ENCODE results near the gene KRTAP5-11. TPM values are rescaled to one million over a fixed set of nuclear protein-coding genes. Genes with fewer than 3 reads are reported as not detected.
"Not testable (repeated sequence)": the region's sequence is repeated elsewhere in the genome, so short reads cannot be mapped to it uniquely, and the experiment has no call there.

The KRTAP5-11 gene
- total and polyA plus RNA-seq, 5 experiments from 2014 or later, result not detected

DNA sequence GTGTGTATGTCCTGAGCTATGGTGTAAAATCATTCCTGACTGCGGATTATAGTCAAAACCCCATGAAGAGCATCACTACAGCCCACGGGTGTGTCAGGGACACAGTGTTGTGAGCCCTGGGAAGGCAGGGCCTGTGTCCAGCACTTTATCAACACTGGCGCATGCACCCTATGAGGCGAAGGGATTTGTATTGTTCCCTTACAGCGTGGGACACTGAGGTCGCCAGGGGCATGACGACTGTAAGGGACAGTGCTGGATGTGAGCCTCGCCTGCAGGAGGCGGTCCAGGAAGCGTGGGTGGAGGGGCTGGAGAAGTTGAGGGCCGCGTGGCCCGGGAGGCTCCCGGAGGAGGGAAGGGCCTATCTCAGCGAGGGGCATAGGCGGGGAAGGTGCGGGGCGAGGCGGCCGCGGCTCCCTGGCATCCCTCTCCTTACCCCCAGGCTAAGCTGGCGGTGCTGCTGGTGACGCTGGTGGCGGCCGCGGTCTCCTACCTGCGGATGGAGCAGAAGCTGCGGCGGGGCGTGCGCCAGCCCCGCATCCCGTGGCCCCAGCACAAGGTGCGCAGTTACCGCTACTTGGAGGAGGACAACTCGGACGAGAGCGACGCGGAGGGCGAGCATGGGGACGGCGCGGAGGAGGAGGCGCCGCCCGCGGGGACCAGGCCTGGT is 24.3 kb upstream of the KRTAP5-11 start:
- Mint-ChIP-seq H3K27me3 (peaks cover 20 to 63% (median 45%) of the 10 kb centered on the region in 5 donors), H3K4me1 (peaks cover 5 to 12% (median 6%) of the 10 kb centered on the region in 4 donors), H3K4me3 (peak overlapping the region in 9 of 10 donors; percentile 20 to 75 (median 62))
- POLR2A ChIA-PET, ATAC-seq, H3K9me3 Mint-ChIP-seq, H3K36me3 Mint-ChIP-seq, DNase-seq, H3K27ac Mint-ChIP-seq: not testable (repeated sequence)

DNA sequence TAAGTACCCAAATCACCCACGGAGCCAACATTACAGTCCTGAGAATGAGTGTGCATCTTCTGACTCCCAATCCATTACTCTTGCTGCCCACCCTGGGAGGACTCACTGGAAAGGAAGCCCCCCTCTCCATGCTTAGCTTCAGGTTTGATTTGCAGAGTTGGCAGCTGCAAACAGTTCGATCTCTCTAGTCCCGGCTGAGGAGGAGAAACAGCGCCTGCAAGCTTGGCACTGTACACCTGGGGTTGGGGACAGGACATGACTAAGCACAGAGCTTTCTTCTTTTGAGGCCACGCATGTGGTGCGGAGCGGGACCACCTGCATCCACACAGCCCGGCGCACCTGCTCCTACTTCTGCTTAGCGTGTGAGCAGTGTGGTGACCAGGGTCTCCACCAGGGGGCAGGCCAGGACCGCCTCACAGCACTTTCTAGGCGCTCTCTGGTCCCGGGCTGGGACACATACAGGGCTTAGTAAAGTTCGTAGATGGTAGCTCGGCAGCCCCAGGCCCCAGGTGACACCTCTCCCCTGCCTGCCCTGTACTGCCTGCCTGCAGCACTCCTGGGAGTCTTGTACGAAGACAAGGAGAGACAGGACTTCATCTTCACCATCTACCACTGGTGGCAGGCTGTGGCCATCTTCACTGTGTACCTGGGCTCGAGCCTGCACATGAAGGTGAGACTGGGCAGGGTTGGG is 22.3 kb upstream of the KRTAP5-11 start:
- DNase-seq, H3K27ac Mint-ChIP-seq, H3K36me3 Mint-ChIP-seq, H3K9me3 Mint-ChIP-seq, POLR2A ChIA-PET, ATAC-seq: not testable (repeated sequence)
- Mint-ChIP-seq H3K4me3 (peak overlapping the region in 1 of 10 donors; percentile 27), H3K4me1 (peaks cover 5 to 12% (median 6%) of the 10 kb centered on the region in 4 donors), H3K27me3 (peaks cover 14 to 67% (median 42%) of the 10 kb centered on the region in 5 donors)

DNA sequence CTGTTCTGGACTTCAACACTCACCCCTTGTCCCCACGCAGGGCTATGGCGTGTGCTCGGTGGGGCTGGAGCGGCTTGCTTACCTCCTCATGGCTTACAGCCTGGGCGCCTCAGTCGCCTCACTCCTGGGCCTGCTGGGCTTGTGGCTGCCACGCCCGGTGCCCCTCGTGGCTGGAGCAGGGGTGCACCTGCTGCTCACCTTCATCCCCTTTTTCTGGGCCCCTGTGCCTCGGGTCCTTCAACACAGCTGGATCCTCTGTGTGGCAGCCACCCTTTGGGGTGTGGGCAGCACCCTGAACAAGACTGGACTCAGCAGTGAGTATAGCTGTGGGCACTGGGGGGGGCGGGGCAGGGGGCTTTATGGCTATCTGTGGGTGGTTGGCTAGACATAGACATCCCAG is 20.5 kb upstream of the KRTAP5-11 start:
- Mint-ChIP-seq H3K4me1 (peaks cover 5 to 12% (median 6%) of the 10 kb centered on the region in 4 donors), H3K27me3 (peaks cover 8 to 64% (median 33%) of the 10 kb centered on the region in 5 donors)
- DNase-seq, H3K27ac Mint-ChIP-seq, H3K36me3 Mint-ChIP-seq, ATAC-seq, POLR2A ChIA-PET, H3K9me3 Mint-ChIP-seq, H3K4me3 Mint-ChIP-seq: not testable (repeated sequence)

DNA sequence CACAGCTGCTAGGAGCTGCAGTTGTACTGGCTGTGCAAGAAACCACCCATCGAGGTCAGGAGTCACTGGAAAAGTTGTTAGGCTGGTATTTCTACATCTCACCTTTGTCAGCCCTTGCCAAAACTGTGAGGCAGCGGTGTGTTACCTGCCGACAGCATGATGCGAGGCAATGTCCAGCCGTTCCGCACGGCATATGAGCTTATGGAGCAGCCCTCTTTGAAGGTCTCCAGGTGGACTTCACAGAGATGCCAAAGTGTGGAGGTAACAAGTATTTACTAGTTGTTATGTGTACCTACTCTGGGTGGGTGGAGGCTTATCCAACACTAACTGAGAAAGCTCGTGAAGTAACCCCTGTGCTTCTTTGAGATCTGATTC is 6.9 kb upstream of the KRTAP5-11 start:
- H3K36me3 Mint-ChIP-seq, H3K9me3 Mint-ChIP-seq, H3K4me1 Mint-ChIP-seq: not testable (repeated sequence)

DNA sequence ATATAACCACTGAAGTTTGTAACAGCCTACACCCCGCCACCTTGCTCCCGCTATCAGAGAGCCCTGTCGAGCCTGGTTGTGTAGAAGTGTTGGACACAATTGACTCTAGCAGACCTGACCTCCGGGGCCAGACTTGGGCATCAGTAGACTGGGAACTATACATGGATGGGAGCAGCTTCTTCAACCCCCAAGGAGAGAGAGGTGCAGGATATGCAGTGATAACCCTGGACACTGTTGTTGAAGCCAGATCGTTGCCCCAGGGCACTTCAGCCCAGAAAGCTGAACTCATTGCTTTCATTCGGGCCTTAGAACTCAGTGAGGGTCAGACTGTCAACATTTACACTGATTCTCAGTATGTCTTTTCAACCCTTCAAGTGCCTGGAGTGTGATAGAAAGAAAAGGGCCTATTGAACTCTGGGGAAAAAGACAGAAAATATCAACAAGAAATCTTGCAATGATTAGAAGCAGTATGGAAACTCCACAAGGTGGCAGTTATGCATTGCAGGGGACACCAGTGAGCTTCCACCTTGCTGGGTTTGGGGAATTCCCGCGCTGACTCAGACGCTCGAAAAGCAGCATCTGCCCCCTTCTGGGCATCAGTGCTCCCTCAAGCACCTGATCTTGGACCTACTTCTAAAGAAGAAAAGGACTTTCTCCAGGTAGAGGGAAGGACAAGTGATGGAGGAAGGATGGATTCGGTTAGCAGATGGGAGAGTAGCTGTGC is 6.3 kb upstream of the KRTAP5-11 start:
- H3K36me3 Mint-ChIP-seq, ATAC-seq, H3K9me3 Mint-ChIP-seq, POLR2A ChIA-PET, H3K4me1 Mint-ChIP-seq, H3K27ac Mint-ChIP-seq, H3K4me3 Mint-ChIP-seq: not testable (repeated sequence)
- DNase-seq, result peak in 4 of 10 donors; percentile 4 to 12 (median 9)
- peaks cover 6 to 34% (median 10%) of the 10 kb centered on the region in 5 donors for H3K27me3 Mint-ChIP-seq

More for the DNA sequence above, 6.9 kb upstream of the KRTAP5-11 start:
- DNase-seq, ATAC-seq, H3K4me3 Mint-ChIP-seq, POLR2A ChIA-PET, H3K27ac Mint-ChIP-seq: not testable (repeated sequence)
- H3K27me3 Mint-ChIP-seq, result peaks cover 6 to 31% (median 7%) of the 10 kb centered on the region in 5 donors

DNA sequence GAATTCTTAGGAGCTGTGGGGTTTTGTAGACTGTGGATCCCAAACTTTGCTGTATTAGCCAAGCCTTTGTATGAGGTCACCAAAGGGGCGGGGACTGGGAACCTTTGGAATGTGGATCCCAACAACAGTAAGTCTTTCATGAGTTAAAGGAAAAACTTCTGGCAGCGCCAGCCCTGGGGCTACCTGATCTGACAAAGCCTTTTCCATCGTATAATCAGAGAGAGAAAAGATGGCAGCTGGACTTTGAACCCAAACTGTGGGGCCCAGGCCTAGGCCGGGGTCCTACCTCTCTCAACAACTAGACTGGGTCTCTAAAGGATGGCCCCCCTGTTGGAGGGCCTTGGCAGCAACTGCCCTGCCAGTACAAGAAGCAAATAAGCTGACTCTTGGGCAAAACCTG is 5.6 kb upstream of the KRTAP5-11 start:
- POLR2A ChIA-PET, H3K27ac Mint-ChIP-seq: not testable (repeated sequence)
- H3K27me3 Mint-ChIP-seq, result peaks cover 6 to 33% (median 10%) of the 10 kb centered on the region in 5 donors

DNA sequence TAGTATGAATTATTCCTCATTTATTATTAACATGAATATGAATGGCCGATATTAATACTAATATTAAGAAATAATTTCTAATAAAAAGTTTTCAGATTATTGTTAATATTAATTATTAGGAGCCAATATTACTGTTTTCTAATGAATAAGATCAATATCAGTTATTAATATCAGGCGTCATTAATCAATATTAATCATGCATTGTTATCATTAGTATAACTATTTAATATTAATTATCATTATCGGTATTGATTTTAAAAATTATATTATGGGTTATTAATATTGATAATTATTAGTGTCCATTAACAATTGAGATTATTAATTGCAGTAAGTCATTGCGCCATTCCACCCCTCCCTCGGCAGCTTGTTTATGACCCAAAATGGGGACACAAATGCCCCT is 3.0 kb upstream of the KRTAP5-11 start:
- peaks cover 12 to 53% (median 22%) of the 10 kb centered on the region in 5 donors for H3K27me3 Mint-ChIP-seq
- H3K27ac Mint-ChIP-seq, ATAC-seq, POLR2A ChIA-PET, H3K4me3 Mint-ChIP-seq, H3K36me3 Mint-ChIP-seq, DNase-seq, H3K9me3 Mint-ChIP-seq, H3K4me1 Mint-ChIP-seq: not testable (repeated sequence)

More for the DNA sequence above, 5.6 kb upstream of the KRTAP5-11 start:
- H3K36me3 Mint-ChIP-seq, H3K4me3 Mint-ChIP-seq, H3K4me1 Mint-ChIP-seq, H3K9me3 Mint-ChIP-seq, ATAC-seq, DNase-seq: not testable (repeated sequence)

DNA sequence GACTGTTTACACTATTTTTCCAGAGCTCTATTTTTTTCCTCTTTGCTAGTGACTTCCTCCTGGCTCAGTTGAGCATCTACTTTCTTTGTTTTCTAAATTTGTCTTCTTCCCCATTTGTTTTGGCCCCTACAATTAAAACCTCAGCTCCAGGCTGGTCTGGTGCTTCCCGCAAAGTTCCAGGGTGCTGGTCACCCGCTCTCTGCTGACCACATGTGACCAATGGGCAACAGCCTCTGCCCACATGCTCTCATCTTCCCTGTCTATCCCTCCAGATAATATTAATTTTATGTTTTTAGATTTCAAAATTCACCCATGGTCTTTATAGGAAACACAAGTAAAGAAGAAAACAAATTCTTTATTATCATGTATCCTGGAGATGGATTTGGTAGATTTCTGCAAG is 294 bp upstream of the KRTAP5-11 start:
- POLR2A ChIA-PET, H3K27ac Mint-ChIP-seq, H3K9me3 Mint-ChIP-seq, ATAC-seq, H3K4me3 Mint-ChIP-seq, DNase-seq, H3K36me3 Mint-ChIP-seq, H3K4me1 Mint-ChIP-seq: not testable (repeated sequence)
- peaks cover 15 to 54% (median 22%) of the 10 kb centered on the region in 5 donors for H3K27me3 Mint-ChIP-seq

DNA sequence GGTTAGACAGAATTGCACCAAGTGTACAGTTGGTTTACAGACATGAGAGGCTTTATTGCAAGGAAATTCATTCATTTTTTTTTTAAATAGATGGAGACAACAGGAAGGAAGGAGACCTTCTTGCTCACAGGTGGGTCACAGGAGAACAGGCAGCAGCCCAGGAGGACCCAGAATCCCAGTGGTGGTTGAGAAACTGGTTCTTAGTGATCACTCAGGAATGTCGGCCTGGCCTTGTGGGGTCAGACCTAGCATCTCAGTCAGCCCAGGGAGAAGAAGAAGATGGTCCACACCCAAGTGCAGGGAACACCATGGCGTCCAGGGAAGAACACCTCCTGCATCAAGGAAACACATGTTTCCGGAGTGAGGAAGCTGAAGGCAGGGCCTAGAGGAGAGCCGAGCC is 849 bp downstream of the KRTAP5-11 start:
- Mint-ChIP-seq H3K4me1 (peaks cover 0 to 3% (median 3%) of the 10 kb centered on the region in 4 donors), H3K36me3 (no peaks in the 10 kb centered on the region), H3K9me3 (no peaks in the 10 kb centered on the region), H3K27me3 (peaks cover 15 to 54% (median 22%) of the 10 kb centered on the region in 5 donors), H3K27ac (no peak overlapping the region), H3K4me3 (no peak overlapping the region)
- ATAC-seq (no peak), DNase-seq (no peak)
- POLR2A ChIA-PET, result no interaction called here

DNA sequence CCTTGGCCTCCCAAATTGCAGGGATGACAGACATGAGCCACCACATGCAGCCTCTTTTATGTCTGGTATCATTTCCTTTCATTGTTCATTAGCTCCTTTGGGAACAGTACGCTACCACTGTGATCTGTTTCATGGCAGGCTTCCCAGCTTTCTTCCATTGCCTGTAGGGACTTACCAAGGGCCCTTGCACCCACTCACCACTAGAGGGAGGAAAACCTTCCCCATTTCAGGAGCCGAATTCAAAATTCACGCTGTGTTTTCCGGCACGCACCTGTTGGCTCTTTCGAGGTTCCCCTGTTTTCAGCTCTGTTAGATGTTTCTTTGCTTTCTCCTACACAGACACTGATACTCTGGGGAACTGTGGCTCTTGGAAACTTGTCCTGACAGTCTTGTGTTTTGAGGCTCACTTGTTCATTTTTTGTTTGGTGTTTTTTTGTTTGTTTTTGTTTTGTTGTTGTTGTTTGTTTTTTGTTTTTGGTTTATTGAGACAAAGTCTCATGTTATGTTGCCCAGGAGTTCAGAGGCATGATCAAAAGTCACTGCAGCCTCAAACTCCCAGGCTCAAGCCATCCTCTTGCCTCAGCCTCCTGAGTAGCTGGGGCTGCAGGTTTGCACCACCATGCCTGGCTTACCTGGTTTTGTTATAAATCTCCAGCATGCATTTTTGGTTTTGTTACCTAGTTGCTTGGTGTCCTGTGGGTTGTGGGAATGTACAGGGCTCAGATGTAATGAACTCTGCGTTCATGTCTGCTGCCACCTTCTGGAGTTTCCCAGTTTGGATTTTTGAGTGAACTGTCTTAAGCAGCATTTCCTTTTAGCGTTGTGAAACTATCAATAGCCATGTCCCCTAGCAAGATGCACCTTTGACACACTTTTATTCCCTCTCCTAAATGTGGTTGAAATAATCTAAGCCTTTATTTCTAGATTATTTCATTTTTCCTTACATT is 2.3 kb downstream of the KRTAP5-11 start:
- Mint-ChIP-seq H3K27ac (no peak overlapping the region), H3K4me3 (no peak overlapping the region), H3K9me3 (no peaks in the 10 kb centered on the region), H3K4me1 (peaks cover 0 to 3% (median 3%) of the 10 kb centered on the region in 4 donors), H3K36me3 (no peaks in the 10 kb centered on the region), H3K27me3 (peaks cover 14 to 43% (median 22%) of the 10 kb centered on the region in 5 donors)
- ATAC-seq (no peak), DNase-seq (peak in 3 of 10 donors; percentile 4 to 11 (median 9))
- POLR2A ChIA-PET, result no interaction called here

DNA sequence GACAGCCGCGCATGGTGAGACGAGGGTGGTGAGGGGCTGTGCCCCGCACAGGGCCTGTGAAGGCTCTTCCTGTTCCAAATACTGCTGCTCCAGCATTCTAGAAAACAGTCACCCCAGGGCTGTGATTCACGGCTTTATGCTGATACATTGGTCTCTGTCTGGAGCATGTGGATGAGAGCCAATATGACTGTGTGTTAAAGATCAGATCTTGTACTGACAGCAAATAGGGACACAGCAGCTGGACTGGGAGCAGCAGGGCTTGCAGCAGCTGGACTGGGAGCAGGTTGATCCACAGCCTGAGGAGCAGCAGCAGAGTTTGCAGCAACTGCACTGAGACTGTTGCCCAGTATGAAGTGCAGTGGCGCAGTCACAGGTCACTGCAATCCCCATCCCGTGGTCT is 3.2 kb downstream of the KRTAP5-11 start:
- H3K27me3 Mint-ChIP-seq, result peaks cover 9 to 35% (median 17%) of the 10 kb centered on the region in 5 donors
- H3K27ac Mint-ChIP-seq, DNase-seq, H3K4me3 Mint-ChIP-seq, ATAC-seq, H3K9me3 Mint-ChIP-seq, H3K36me3 Mint-ChIP-seq, POLR2A ChIA-PET, H3K4me1 Mint-ChIP-seq: not testable (repeated sequence)

DNA sequence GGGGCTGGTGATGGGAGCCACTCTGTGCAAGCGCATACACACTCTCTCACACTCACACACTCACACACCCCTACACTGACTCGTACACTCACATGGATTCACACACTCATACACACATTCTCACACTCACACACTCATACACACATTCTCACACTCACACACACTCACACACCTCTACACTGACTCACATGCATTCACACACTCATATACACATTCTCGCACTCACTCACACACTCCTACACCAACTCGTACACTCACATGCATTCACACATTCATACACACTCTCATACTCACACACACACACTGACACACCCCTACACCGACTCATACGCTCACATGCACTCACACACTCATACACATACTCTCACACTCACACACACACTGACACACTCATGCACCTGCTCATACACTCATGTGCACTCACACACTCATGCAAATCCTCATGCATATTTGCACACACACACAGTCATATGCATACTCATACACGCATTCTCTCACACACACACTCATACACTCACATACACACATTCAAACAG is 5.1 kb downstream of the KRTAP5-11 start:
- no peaks in the 10 kb centered on the region for H3K36me3 Mint-ChIP-seq
- H3K27ac Mint-ChIP-seq, result no peak overlapping the region
- H3K9me3 Mint-ChIP-seq, result no peaks in the 10 kb centered on the region
- peaks cover 0 to 3% (median 3%) of the 10 kb centered on the region in 4 donors for H3K4me1 Mint-ChIP-seq
- DNase-seq, result no peak
- POLR2A ChIA-PET, result no interaction called here
- H3K4me3 Mint-ChIP-seq, result no peak overlapping the region
- no peak for ATAC-seq
- H3K27me3 Mint-ChIP-seq, result peaks cover 8 to 25% (median 13%) of the 10 kb centered on the region in 5 donors

Measured in naive thymus-derived CD8-positive, alpha-beta T cell (primary cell).